Hematopoietic multipotent progenitor cell treated with erythropoietin and hydrocortisone succinate and interleukin-3 and kit ligand, for 17 days (in vitro differentiated cells): ENCODE results near the gene DIAPH2.

ENCODE experiments used
- DNase-seq: peaks from one replicate; pipeline ENCODE4 v3.0.0-alpha.2; 2015; ENCODE audit warnings: low spot score

The DIAPH2 gene

GRCh38 chrX:97482666-97483300 lies 798.1 kb downstream of the DIAPH2 start:
- no peak for DNase-seq

- DNase-seq, result no peak
Measured at GRCh38 chrX:97490656-97491055, 806.0 kb downstream of the DIAPH2 start.

- no peak for DNase-seq
Measured at GRCh38 chrX:97494756-97495372, 810.2 kb downstream of the DIAPH2 start.

- no peak for DNase-seq
Measured at GRCh38 chrX:97498093-97498492, 813.5 kb downstream of the DIAPH2 start.

- no peak for DNase-seq
Measured at GRCh38 chrX:97504431-97504830, 819.8 kb downstream of the DIAPH2 start.

- DNase-seq, result no peak
Measured at GRCh38 chrX:97517763-97518162, 833.1 kb downstream of the DIAPH2 start.

GRCh38 chrX:97522307-97522706 lies 837.7 kb downstream of the DIAPH2 start:
- no peak for DNase-seq

GRCh38 chrX:97524340-97524739 lies 839.7 kb downstream of the DIAPH2 start:
- no peak for DNase-seq

- DNase-seq, result no peak
Measured at GRCh38 chrX:97524997-97525396, 840.4 kb downstream of the DIAPH2 start.

GRCh38 chrX:97525981-97526380 lies 841.3 kb downstream of the DIAPH2 start:
- DNase-seq, result no peak

- no peak for DNase-seq
Measured at GRCh38 chrX:97527725-97528124, 843.1 kb downstream of the DIAPH2 start.

- no peak for DNase-seq
Measured at GRCh38 chrX:97529536-97530200, 845.0 kb downstream of the DIAPH2 start.

- DNase-seq, result no peak
Measured at GRCh38 chrX:97531825-97532224, 847.2 kb downstream of the DIAPH2 start.

GRCh38 chrX:97538745-97539144 lies 854.1 kb downstream of the DIAPH2 start:
- no peak for DNase-seq

- no peak for DNase-seq
Measured at GRCh38 chrX:97539970-97540519, 855.4 kb downstream of the DIAPH2 start.

GRCh38 chrX:97547877-97548578 lies 863.4 kb downstream of the DIAPH2 start:
- no peak for DNase-seq

- DNase-seq, result no peak
Measured at GRCh38 chrX:97551821-97552220, 867.2 kb downstream of the DIAPH2 start.

GRCh38 chrX:97553833-97554232 lies 869.2 kb downstream of the DIAPH2 start:
- no peak for DNase-seq

- no peak for DNase-seq
Measured at GRCh38 chrX:97556359-97556758, 871.7 kb downstream of the DIAPH2 start.

- DNase-seq, result no peak
Measured at GRCh38 chrX:97563531-97564133, 879.0 kb downstream of the DIAPH2 start.

GRCh38 chrX:97564496-97564895 lies 879.9 kb downstream of the DIAPH2 start:
- DNase-seq, result no peak

- no peak for DNase-seq
Measured at GRCh38 chrX:97587171-97587570, 902.5 kb downstream of the DIAPH2 start.
